ENCODE results near the gene BTBD9.

DNA sequence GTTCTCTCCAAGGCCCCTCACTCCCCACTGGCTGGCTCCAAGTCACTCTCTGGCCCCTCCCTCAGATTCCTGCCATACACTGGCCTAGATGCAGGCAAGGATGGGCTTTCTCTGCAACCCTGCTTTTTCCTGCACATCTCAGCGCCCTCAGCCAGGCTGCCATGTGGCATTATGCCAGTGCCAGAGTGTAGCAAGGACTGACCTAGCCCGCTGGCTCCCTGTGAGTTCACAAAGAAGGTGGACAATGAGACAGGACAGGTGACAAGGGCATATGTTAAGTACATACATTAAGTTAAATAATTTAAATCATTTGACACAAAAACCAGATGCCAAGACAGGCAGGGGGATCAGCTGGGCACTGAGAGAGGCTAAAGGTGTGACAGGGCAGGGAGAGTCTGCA is 425.6 kb downstream of the BTBD9 start:
- TF ChIP-seq, protein P1, sequence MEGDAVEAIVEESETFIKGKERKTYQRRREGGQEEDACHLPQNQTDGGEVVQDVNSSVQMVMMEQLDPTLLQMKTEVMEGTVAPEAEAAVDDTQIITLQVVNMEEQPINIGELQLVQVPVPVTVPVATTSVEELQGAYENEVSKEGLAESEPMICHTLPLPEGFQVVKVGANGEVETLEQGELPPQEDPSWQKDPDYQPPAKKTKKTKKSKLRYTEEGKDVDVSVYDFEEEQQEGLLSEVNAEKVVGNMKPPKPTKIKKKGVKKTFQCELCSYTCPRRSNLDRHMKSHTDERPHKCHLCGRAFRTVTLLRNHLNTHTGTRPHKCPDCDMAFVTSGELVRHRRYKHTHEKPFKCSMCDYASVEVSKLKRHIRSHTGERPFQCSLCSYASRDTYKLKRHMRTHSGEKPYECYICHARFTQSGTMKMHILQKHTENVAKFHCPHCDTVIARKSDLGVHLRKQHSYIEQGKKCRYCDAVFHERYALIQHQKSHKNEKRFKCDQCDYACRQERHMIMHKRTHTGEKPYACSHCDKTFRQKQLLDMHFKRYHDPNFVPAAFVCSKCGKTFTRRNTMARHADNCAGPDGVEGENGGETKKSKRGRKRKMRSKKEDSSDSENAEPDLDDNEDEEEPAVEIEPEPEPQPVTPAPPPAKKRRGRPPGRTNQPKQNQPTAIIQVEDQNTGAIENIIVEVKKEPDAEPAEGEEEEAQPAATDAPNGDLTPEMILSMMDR (IDR thresholded peaks at IDR 0.05; ENCODE audit: insufficient read depth, low read depth, low read length): no peak
- no peak for TF ChIP-seq EZH2 (IDR thresholded peaks at IDR 0.05; ENCODE audit: insufficient read depth, low read length)
